HG02970 (cell line): Measurements from ENCODE around the gene CCDC71.

Source experiments
- ATAC-seq: cut with Tn5 transposase; IDR thresholded peaks from one replicate; pipeline ENCODE4 v1.9.1; 2021; ENCODE audit warnings: mild to moderate bottlenecking, moderate library complexity, moderate number of reproducible peaks; ENCODE audit not compliant: unreplicated experiment, low FRiP score

CCDC71 gene

GRCh38 chr3:49132437-49133225 is 33.5 kb downstream of the CCDC71 start, which contains the start of gene LAMB2:
Gene LAMB2, minus strand, starts transcription at chr3:49133050. Its CDS starts 183 bp downstream, at chr3:49132867.
- no peak for ATAC-seq

GRCh38 chr3:49132073-49132436 is 34.1 kb downstream of the CCDC71 start:
- ATAC-seq = no peak

- no peak for ATAC-seq
Observed at GRCh38 chr3:49131576-49131975, 34.6 kb downstream of the CCDC71 start.

- ATAC-seq = no peak
Observed at GRCh38 chr3:49131040-49131439, 35.1 kb downstream of the CCDC71 start.

- ATAC-seq = no peak
Observed at GRCh38 chr3:49124991-49125670, 41.0 kb downstream of the CCDC71 start.

GRCh38 chr3:49124203-49124602 is 41.9 kb downstream of the CCDC71 start:
- no peak for ATAC-seq

GRCh38 chr3:49123687-49124086 is 42.4 kb downstream of the CCDC71 start:
- no peak for ATAC-seq

GRCh38 chr3:49122886-49123545 is 43.1 kb downstream of the CCDC71 start:
- ATAC-seq = no peak

GRCh38 chr3:49122451-49122850 is 43.7 kb downstream of the CCDC71 start:
- no peak for ATAC-seq

GRCh38 chr3:49122022-49122421 is 44.1 kb downstream of the CCDC71 start:
- ATAC-seq = no peak

GRCh38 chr3:49121132-49121736 is 44.9 kb downstream of the CCDC71 start:
- no peak for ATAC-seq

- ATAC-seq = peak; percentile 65
Observed at GRCh38 chr3:49120438-49121131, 45.5 kb downstream of the CCDC71 start, which contains the start of gene USP19. Gene USP19, minus strand, starts transcription at chr3:49120823. Its CDS starts 1,678 bp downstream, at chr3:49119145.

- peak; percentile 7 for ATAC-seq
Observed at GRCh38 chr3:49120096-49120437, 46.1 kb downstream of the CCDC71 start.

- ATAC-seq = no peak
Observed at GRCh38 chr3:49119439-49119838, 46.7 kb downstream of the CCDC71 start.

- no peak for ATAC-seq
Observed at GRCh38 chr3:49119036-49119435, 47.1 kb downstream of the CCDC71 start.
